H1 (cell line): ENCODE results near the gene TNIP3. TPM values are rescaled to one million over a fixed set of nuclear protein-coding genes. Genes with fewer than 3 reads are reported as not detected.

Source experiments
- CTCF ChIA-PET: fragments of 300-600 bp; sonication (Branson Sonifier 250); formaldehyde crosslinking; loops from one replicate; lab custom pipeline; 2021; ENCODE audit not compliant: partially characterized antibody; lab: Charles Lee
- POLR2A ChIA-PET: fragments of 300-600 bp; sonication (Branson Sonifier 250); formaldehyde crosslinking; loops from one replicate; lab custom pipeline; 2021; ENCODE audit warnings: inconsistent platforms; ENCODE audit not compliant: partially characterized antibody; lab: Charles Lee
- DNase-seq, 2 experiments: peaks; one replicate each; pipeline versions ENCODE4 v3.0.0 to v3.0.0-alpha.2; 2010 to 2022; ENCODE audit warnings: low spot score in 2 of 2, low read depth in 1 of 2, mixed read lengths in 1 of 2
- FAIRE-seq: peaks from 2 replicates; lab custom pipeline; 2011; peaks lifted over from hg19 to GRCh38; lab: Jason Lieb, UNC
- H2AFZ ChIP-seq: 2 replicates; pipeline ENCODE4 v1.8.1; 2012; ENCODE audit warnings: low read length, inconsistent platforms
- H2AK5ac ChIP-seq: 2 replicates; pipeline ENCODE4 v1.6.1; 2013; ENCODE audit warnings: low read depth, low read length
- H2BK120ac ChIP-seq: replicated peaks from 2 replicates; pipeline ENCODE3; 2013; ENCODE audit warnings: low read depth, low read length, inconsistent platforms
- H2BK12ac ChIP-seq: 2 replicates; pipeline ENCODE4 v1.6.1; 2013; ENCODE audit warnings: low read depth, low read length
- H2BK15ac ChIP-seq: 2 replicates; pipeline ENCODE4 v1.6.1; 2013; ENCODE audit warnings: low read length
- H2BK20ac ChIP-seq: 2 replicates; pipeline ENCODE4 v1.6.1; 2013; ENCODE audit warnings: low read length
- H2BK5ac ChIP-seq: 2 replicates; pipeline ENCODE4 v1.6.1; 2013; ENCODE audit warnings: low read depth, low read length
- H3K14ac ChIP-seq: 2 replicates; pipeline ENCODE4 v1.6.1; 2013; ENCODE audit warnings: inconsistent platforms; ENCODE audit not compliant: insufficient read length
- H3K18ac ChIP-seq: 2 replicates; pipeline ENCODE4 v1.6.1; 2013; ENCODE audit warnings: low read length; ENCODE audit errors: extremely low read depth
- H3K23ac ChIP-seq: 2 replicates; pipeline ENCODE4 v1.6.1; 2013; ENCODE audit warnings: inconsistent platforms; ENCODE audit not compliant: insufficient read length
- H3K23me2 ChIP-seq: 2 replicates; pipeline ENCODE4 v1.6.1; 2013; ENCODE audit warnings: low read depth, low read length
- H3K27ac ChIP-seq: 2 replicates; pipeline ENCODE4 v1.6.1; 2011; ENCODE audit warnings: low read depth, low read length, inconsistent platforms
- H3K27me3 ChIP-seq, 4 experiments: replicated peaks in 1 of 4; 1 replicate in 1 of 4; 2 replicates in 3 of 4; pipeline versions ENCODE4 v1.6.1 to v1.8.1; 2011 to 2013; ENCODE audit warnings: low read length in 3 of 4, mild to moderate bottlenecking in 3 of 4, inconsistent platforms in 2 of 4, mixed read lengths in 2 of 4, moderate library complexity in 1 of 4; ENCODE audit not compliant: control insufficient read depth in 3 of 4, insufficient read depth in 3 of 4; ENCODE audit errors: extremely low read depth in 1 of 4
- H3K36me3 ChIP-seq, 4 experiments: 2 replicates each; pipeline versions ENCODE4 v1.6.1 to v1.8.1; 2011 to 2013; ENCODE audit warnings: mild to moderate bottlenecking in 4 of 4, low read length in 3 of 4, moderate library complexity in 2 of 4, control low read depth in 1 of 4, inconsistent platforms in 1 of 4; ENCODE audit not compliant: insufficient read depth in 4 of 4, control insufficient read depth in 2 of 4
- H3K4ac ChIP-seq: replicated peaks from 2 replicates; pipeline ENCODE3; 2013; ENCODE audit warnings: low read length, low read depth, mixed read lengths, inconsistent platforms; ENCODE audit not compliant: insufficient read length
- H3K4me1 ChIP-seq, 4 experiments: replicated peaks in 1 of 4; 1 replicate in 1 of 4; 2 replicates in 3 of 4; pipeline versions ENCODE4 v1.6.1 to v1.8.1; 2011 to 2013; ENCODE audit warnings: low read length in 3 of 4, inconsistent platforms in 2 of 4, mixed read lengths in 1 of 4; ENCODE audit not compliant: insufficient read depth in 4 of 4, control insufficient read depth in 3 of 4
- H3K4me2 ChIP-seq, 2 experiments: 2 replicates each; pipeline versions ENCODE4 v1.6.1 to v1.8.1; 2011 to 2013; ENCODE audit warnings: low read depth in 2 of 2, low read length in 2 of 2, control low read depth in 1 of 2, inconsistent platforms in 1 of 2, mild to moderate bottlenecking in 1 of 2; ENCODE audit not compliant: insufficient read depth in 1 of 2
- H3K4me3 ChIP-seq, 4 experiments: fragments of 200-600, 300-600 bp in 1 of 4; sonication (generic), shearing (Covaris generic), sonication (Bioruptor Twin) in 1 of 4; 2 replicates each; pipeline versions ENCODE4 v1.5.1 to v1.8.1; 2011 to 2016; ENCODE audit warnings: low read length in 4 of 4, low read depth in 3 of 4, control low read depth in 2 of 4, inconsistent platforms in 2 of 4, mild to moderate bottlenecking in 2 of 4, mixed read lengths in 1 of 4, moderate library complexity in 1 of 4; ENCODE audit not compliant: insufficient read depth in 2 of 4; ENCODE audit errors: extremely low read depth in 1 of 4
- H3K56ac ChIP-seq: replicated peaks from 2 replicates; pipeline ENCODE3; 2013; ENCODE audit warnings: low read depth, mild to moderate bottlenecking, mixed read lengths, low read length, inconsistent platforms; ENCODE audit not compliant: insufficient read length
- H3K79me1 ChIP-seq: 2 replicates; pipeline ENCODE4 v1.6.1; 2013; ENCODE audit warnings: low read depth, low read length, control low read depth
- H3K79me2 ChIP-seq, 2 experiments: 2 replicates each; pipeline versions ENCODE4 v1.6.1 to v1.8.1; 2012 to 2013; ENCODE audit warnings: low read length in 2 of 2, mild to moderate bottlenecking in 2 of 2, inconsistent platforms in 1 of 2; ENCODE audit not compliant: insufficient read depth in 2 of 2, control insufficient read depth in 1 of 2
- H3K9ac ChIP-seq, 4 experiments: replicated peaks in 1 of 4; 1 replicate in 1 of 4; 2 replicates in 3 of 4; pipeline versions ENCODE4 v1.6.1 to v1.8.1; 2011 to 2013; ENCODE audit warnings: low read depth in 3 of 4, low read length in 3 of 4, control low read depth in 2 of 4, mild to moderate bottlenecking in 2 of 4, moderate library complexity in 2 of 4, inconsistent platforms in 1 of 4; ENCODE audit errors: extremely low read depth in 1 of 4
- H3K9me3 ChIP-seq, 2 experiments: 2 replicates each; pipeline versions ENCODE4 v1.6.1 to v1.8.1; 2012 to 2013; ENCODE audit warnings: mild to moderate bottlenecking in 2 of 2, moderate library complexity in 2 of 2, control low read depth in 1 of 2, inconsistent platforms in 1 of 2, low read depth in 1 of 2, low read length in 1 of 2, mixed read lengths in 1 of 2; ENCODE audit not compliant: insufficient read depth in 2 of 2
- H4K20me1 ChIP-seq, 2 experiments: replicated peaks in 1 of 2; 2 replicates each; pipeline versions ENCODE3 to v1.8.1; 2011 to 2013; ENCODE audit warnings: inconsistent platforms in 2 of 2, low read length in 2 of 2, mild to moderate bottlenecking in 1 of 2; ENCODE audit not compliant: insufficient read depth in 2 of 2, control insufficient read depth in 1 of 2
- H4K5ac ChIP-seq: 2 replicates; pipeline ENCODE4 v1.6.1; 2013; ENCODE audit warnings: low read length, low read depth, mixed read lengths, inconsistent platforms; ENCODE audit not compliant: insufficient read length
- H4K8ac ChIP-seq: 2 replicates; pipeline ENCODE4 v1.8.0; 2013; ENCODE audit warnings: mild to moderate bottlenecking, moderate library complexity, low read length, inconsistent platforms; ENCODE audit not compliant: insufficient read depth; ENCODE audit errors: extremely low read depth
- H4K91ac ChIP-seq: replicated peaks from 2 replicates; pipeline ENCODE3; 2013; ENCODE audit warnings: low read length, mixed read lengths, inconsistent platforms; ENCODE audit not compliant: insufficient read length
- BACH1 ChIP-seq: IDR thresholded peaks from 2 replicates; pipeline ENCODE4 v1.6.1; 2012; ENCODE audit warnings: low read length, improper control_type of control experiment
- BCL11A ChIP-seq, 2 experiments: IDR thresholded peaks; one replicate each; pipeline ENCODE4 v1.6.1; 2011; ENCODE audit warnings: low read depth in 2 of 2, low read length in 2 of 2, mild to moderate bottlenecking in 2 of 2
- CREB1 ChIP-seq: IDR thresholded peaks from 2 replicates; pipeline ENCODE4 v1.6.1; 2012; ENCODE audit warnings: inconsistent platforms
- HDAC2 ChIP-seq, 2 experiments: fragments of 300-600 bp in 1 of 2; sonication (generic) in 1 of 2; IDR thresholded peaks; 2 replicates each; pipeline ENCODE4 v1.6.1; 2011 to 2012; ENCODE audit warnings: low read depth in 2 of 2, low read length in 2 of 2, mild to moderate bottlenecking in 2 of 2, moderate library complexity in 2 of 2, borderline replicate concordance in 1 of 2, inconsistent platforms in 1 of 2
- PHF8 ChIP-seq: fragments of 200-600 bp; sonication (generic); conservative IDR thresholded peaks from 2 replicates; pipeline ENCODE4 v1.7.1; 2012; ENCODE audit warnings: low read depth, mild to moderate bottlenecking, inconsistent platforms, low read length, moderate library complexity
- RAD21 ChIP-seq, 2 experiments: IDR thresholded peaks in 1 of 2; conservative IDR thresholded peaks in 1 of 2; 2 replicates each; pipeline ENCODE4 v1.6.1; 2011; ENCODE audit warnings: low read depth in 2 of 2, low read length in 2 of 2, improper control_type of control experiment in 1 of 2, inconsistent platforms in 1 of 2, mild to moderate bottlenecking in 1 of 2, moderate library complexity in 1 of 2
- RFX5 ChIP-seq: IDR thresholded peaks from 2 replicates; pipeline ENCODE4 v1.6.1; 2011; ENCODE audit warnings: low read depth, low read length, improper control_type of control experiment, borderline replicate concordance
- RXRA ChIP-seq: IDR thresholded peaks from 2 replicates; pipeline ENCODE4 v1.6.1; 2011; ENCODE audit warnings: low read depth, mild to moderate bottlenecking, low read length, moderate library complexity; ENCODE audit not compliant: insufficient read depth
- SIRT6 ChIP-seq: IDR thresholded peaks from one replicate; pipeline ENCODE4 v1.7.1; 2012; ENCODE audit warnings: low read length, inconsistent platforms
- SRF ChIP-seq: IDR thresholded peaks from 2 replicates; pipeline ENCODE4 v1.6.1; 2011; ENCODE audit warnings: mild to moderate bottlenecking, low read depth, low read length, moderate library complexity
- WGBS, 2 experiments: shearing (Covaris generic) in 1 of 2; methylation state at CpG; one replicate each; pipeline versions ENCODE4 v1.1.6 to v1.1.7; 2013 to 2015; ENCODE audit warnings: low lambda C conversion rate in 2 of 2, mixed read lengths in 2 of 2, inconsistent platforms in 1 of 2, low coverage in 1 of 2, missing lambda C conversion rate in 1 of 2; ENCODE audit not compliant: insufficient replicate concordance in 2 of 2, insufficient coverage in 1 of 2, insufficient read length in 1 of 2; ENCODE audit errors: extremely low coverage in 1 of 2, missing lambda C conversion rate in 1 of 2; 5-methylcytosine and 5-hydroxymethylcytosine counted together
- polyA plus RNA-seq, 7 experiments: library from polyadenylated mRNA; depleted of rRNA in 3 of 7; stranded (reverse) in 5 of 7; unstranded in 2 of 7; fragments of >200 nt in 5 of 7; fragments of 200-250 nt in 2 of 7; gene quantifications; 1 replicate in 5 of 7; 2 replicates in 1 of 7; 4 replicates in 1 of 7; pipeline versions ENCODE4 v1.2.1 to v1.2.3, GENCODE V29; 2011 to 2013; ENCODE audit warnings: missing spikeins in 2 of 7, mixed read lengths in 2 of 7
- total RNA-seq: library from RNA; stranded (reverse); fragmentation: NEBNext Ultra II Directional; extraction: Animal tissue kit (Norgen Biotek cat#: 25700); gene quantifications from 2 replicates; pipeline ENCODE4 v1.2.1, GENCODE V29; 2021
- TF ChIP-seq, protein P1 (sequence below): IDR thresholded peaks from 2 replicates; pipeline ENCODE4 v1.6.1; 2012; ENCODE audit warnings: inconsistent platforms
- TF ChIP-seq, protein P2 (sequence below): IDR thresholded peaks from 2 replicates; pipeline ENCODE4 v1.6.1; 2011; ENCODE audit warnings: low read length, improper control_type of control experiment

Gene TNIP3
- total and polyA plus RNA-seq, 2 of the 8 experiments (the other 6 are each of a cell fraction or from before 2014, with no cell fraction given), result not detected

DNA sequence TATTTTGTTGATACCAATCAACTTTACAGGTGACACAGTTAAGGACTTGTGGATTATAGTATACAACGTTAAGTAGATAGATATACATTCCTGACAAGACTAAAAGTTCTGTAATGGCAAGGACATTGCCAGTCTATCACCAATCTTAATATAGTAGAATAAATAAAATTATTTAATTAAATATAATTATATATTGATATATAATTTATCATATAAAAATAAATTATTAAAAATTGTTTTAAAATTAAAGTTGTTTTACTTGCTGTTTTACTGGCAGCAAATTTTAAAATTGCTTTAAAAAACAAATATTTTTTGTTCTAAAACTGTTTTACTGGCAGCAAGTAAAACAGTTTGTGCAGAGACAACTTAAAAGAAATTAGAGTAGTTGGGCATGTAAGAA lies 18.7 kb downstream of the TNIP3 start:
- no peak overlapping the region for H3K4me3 ChIP-seq
- H3K4ac ChIP-seq, result no peak overlapping the region
- H3K9ac ChIP-seq, result no peak overlapping the region
- no peak overlapping the region for H2BK12ac ChIP-seq
- H3K14ac ChIP-seq, result no peak overlapping the region
- H3K4me1 ChIP-seq, result no peaks in the 10 kb centered on the region
- no peak overlapping the region for H2AK5ac ChIP-seq
- no peak overlapping the region for H2BK15ac ChIP-seq
- no peak overlapping the region for H2BK120ac ChIP-seq
- H3K56ac ChIP-seq, result no peak overlapping the region
- no peaks in the 10 kb centered on the region for H3K9me3 ChIP-seq
- H4K5ac ChIP-seq, result no peak overlapping the region
- FAIRE-seq, result no peak
- no peaks in the 10 kb centered on the region for H3K79me2 ChIP-seq
- H3K23me2 ChIP-seq, result no peaks in the 10 kb centered on the region
- no peaks in the 10 kb centered on the region for H3K79me1 ChIP-seq
- H3K36me3 ChIP-seq, result no peaks in the 10 kb centered on the region
- no peaks in the 10 kb centered on the region for H3K27me3 ChIP-seq
- H2BK20ac ChIP-seq, result no peak overlapping the region
- H4K91ac ChIP-seq, result no peak overlapping the region
- ChIA-PET CTCF (interaction anchor here (0.6 to 0.7 kb wide), 2 partner anchors 8 to 749 kb away, joined by 3 read pairs; no protein-coding TSS in a partner anchor), POLR2A (no interaction called here)
- H3K4me2 ChIP-seq, result no peak overlapping the region
- H2BK5ac ChIP-seq, result no peak overlapping the region
- no peaks in the 10 kb centered on the region for H4K20me1 ChIP-seq
- H2AFZ ChIP-seq, result no peak overlapping the region
- no peak overlapping the region for H3K18ac ChIP-seq
- no peak overlapping the region for H3K23ac ChIP-seq
- H4K8ac ChIP-seq, result no peak overlapping the region
- no peak for DNase-seq
- WGBS, 2 experiments, result 93% methylated on average over 1 of the region's 1 CpG; no CpG with 5 or more reads in 1 of the 2 experiments
- H3K27ac ChIP-seq, result no peak overlapping the region
- TF ChIP-seq BACH1 (no peak), SIRT6 (no peak), CREB1 (no peak), RAD21 (IDR thresholded peaks at IDR 0.05 in 1 of 2, conservative IDR thresholded peaks at IDR 0.05 in 1 of 2; ENCODE audit: low read depth in 2 of 2, low read length in 2 of 2) (no peak), BCL11A (IDR thresholded peaks at IDR 0.05; ENCODE audit: low read depth in 2 of 2, low read length in 2 of 2) (no peak), RFX5 (no peak), RXRA (no peak), HDAC2 (IDR thresholded peaks at IDR 0.05; ENCODE audit: borderline replicate concordance in 1 of 2, low read depth in 2 of 2, low read length in 2 of 2) (no peak), SRF (no peak), PHF8 (no peak)
- TF ChIP-seq, protein P1, sequence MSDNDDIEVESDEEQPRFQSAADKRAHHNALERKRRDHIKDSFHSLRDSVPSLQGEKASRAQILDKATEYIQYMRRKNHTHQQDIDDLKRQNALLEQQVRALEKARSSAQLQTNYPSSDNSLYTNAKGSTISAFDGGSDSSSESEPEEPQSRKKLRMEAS, result no peak
- TF ChIP-seq, protein P2, sequence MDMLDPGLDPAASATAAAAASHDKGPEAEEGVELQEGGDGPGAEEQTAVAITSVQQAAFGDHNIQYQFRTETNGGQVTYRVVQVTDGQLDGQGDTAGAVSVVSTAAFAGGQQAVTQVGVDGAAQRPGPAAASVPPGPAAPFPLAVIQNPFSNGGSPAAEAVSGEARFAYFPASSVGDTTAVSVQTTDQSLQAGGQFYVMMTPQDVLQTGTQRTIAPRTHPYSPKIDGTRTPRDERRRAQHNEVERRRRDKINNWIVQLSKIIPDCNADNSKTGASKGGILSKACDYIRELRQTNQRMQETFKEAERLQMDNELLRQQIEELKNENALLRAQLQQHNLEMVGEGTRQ, result no peak
